ENCODE results near the gene PCDHA7.

- TF ChIP-seq CTCF (IDR thresholded peaks at IDR 0.05) (no peak), POLR2A (IDR thresholded peaks at IDR 0.05) (no peak)
Observed at GRCh38 chr5:140808889-140809291, 25.2 kb upstream of the PCDHA7 start.
